HUES48 (cell line): ENCODE results near the gene SPPL2C.

Experiments used
- H3K27ac ChIP-seq: one replicate; pipeline ENCODE4 v1.7.0; 2013; ENCODE audit warnings: low read depth, low read length, inconsistent platforms
- H3K27me3 ChIP-seq: 2 replicates; pipeline ENCODE4 v1.6.1; 2013; ENCODE audit warnings: mild to moderate bottlenecking, low read length; ENCODE audit not compliant: control insufficient read depth, insufficient read depth
- H3K36me3 ChIP-seq: 2 replicates; pipeline ENCODE4 v1.6.1; 2013; ENCODE audit warnings: low read length; ENCODE audit not compliant: control insufficient read depth, insufficient read depth
- H3K4me1 ChIP-seq: 2 replicates; pipeline ENCODE4 v1.6.1; 2013; ENCODE audit warnings: mild to moderate bottlenecking, low read length; ENCODE audit not compliant: control insufficient read depth, insufficient read depth
- H3K4me3 ChIP-seq: 2 replicates; pipeline ENCODE4 v1.5.1; 2013; ENCODE audit warnings: mild to moderate bottlenecking, low read depth, low read length
- H3K9ac ChIP-seq: 2 replicates; pipeline ENCODE4 v1.6.1; 2013; ENCODE audit warnings: mild to moderate bottlenecking, low read depth, low read length, moderate library complexity
- H3K9me3 ChIP-seq: 2 replicates; pipeline ENCODE4 v1.6.1; 2013; ENCODE audit warnings: low read length; ENCODE audit not compliant: control insufficient read depth, insufficient read depth

The SPPL2C gene

GRCh38 chr17:45833920-45834319, 10.8 kb upstream of the SPPL2C start:
- H3K9ac ChIP-seq: no peak overlapping the region
- no peaks in the 10 kb centered on the region for H3K9me3 ChIP-seq
- H3K4me3 ChIP-seq: no peak overlapping the region
- H3K27me3 ChIP-seq: no peaks in the 10 kb centered on the region
- H3K27ac ChIP-seq: no peak overlapping the region
- H3K36me3 ChIP-seq: no peaks in the 10 kb centered on the region
- H3K4me1 ChIP-seq: no peaks in the 10 kb centered on the region

- H3K36me3 ChIP-seq: no peaks in the 10 kb centered on the region
- H3K9ac ChIP-seq: no peak overlapping the region
- no peaks in the 10 kb centered on the region for H3K4me1 ChIP-seq
- H3K9me3 ChIP-seq: no peaks in the 10 kb centered on the region
- H3K27me3 ChIP-seq: no peaks in the 10 kb centered on the region
- no peak overlapping the region for H3K4me3 ChIP-seq
- no peak overlapping the region for H3K27ac ChIP-seq
These were observed 9.9 kb upstream of the SPPL2C start for GRCh38 chr17:45834471-45835396.

GRCh38 chr17:45835481-45835880, 9.2 kb upstream of the SPPL2C start:
- Histone ChIP-seq H3K36me3 (no peaks in the 10 kb centered on the region), H3K4me1 (no peaks in the 10 kb centered on the region), H3K4me3 (no peak overlapping the region), H3K27me3 (no peaks in the 10 kb centered on the region), H3K9me3 (no peaks in the 10 kb centered on the region), H3K27ac (no peak overlapping the region), H3K9ac (no peak overlapping the region)

GRCh38 chr17:45836047-45837044, 8.3 kb upstream of the SPPL2C start:
- Histone ChIP-seq H3K9ac (no peak overlapping the region), H3K4me3 (no peak overlapping the region), H3K27ac (no peak overlapping the region), H3K27me3 (no peaks in the 10 kb centered on the region), H3K36me3 (no peaks in the 10 kb centered on the region), H3K4me1 (no peaks in the 10 kb centered on the region), H3K9me3 (no peaks in the 10 kb centered on the region)

- Histone ChIP-seq H3K27me3 (no peaks in the 10 kb centered on the region), H3K27ac (no peak overlapping the region), H3K4me1 (no peaks in the 10 kb centered on the region), H3K9me3 (no peaks in the 10 kb centered on the region), H3K4me3 (no peak overlapping the region), H3K36me3 (no peaks in the 10 kb centered on the region), H3K9ac (no peak overlapping the region)
These were observed 7.5 kb upstream of the SPPL2C start for GRCh38 chr17:45837187-45837586.

- Histone ChIP-seq H3K27me3 (no peaks in the 10 kb centered on the region), H3K36me3 (no peaks in the 10 kb centered on the region), H3K4me3 (no peak overlapping the region), H3K4me1 (no peaks in the 10 kb centered on the region), H3K9me3 (no peaks in the 10 kb centered on the region), H3K9ac (no peak overlapping the region), H3K27ac (no peak overlapping the region)
These were observed 7.1 kb upstream of the SPPL2C start for GRCh38 chr17:45837603-45838002.

- Histone ChIP-seq H3K9me3 (no peaks in the 10 kb centered on the region), H3K9ac (no peak overlapping the region), H3K36me3 (no peaks in the 10 kb centered on the region), H3K4me1 (no peaks in the 10 kb centered on the region), H3K27ac (no peak overlapping the region), H3K4me3 (no peak overlapping the region), H3K27me3 (no peaks in the 10 kb centered on the region)
These were observed 5.9 kb upstream of the SPPL2C start for GRCh38 chr17:45838751-45839295.

- H3K27ac ChIP-seq: no peak overlapping the region
- no peaks in the 10 kb centered on the region for H3K27me3 ChIP-seq
- no peak overlapping the region for H3K4me3 ChIP-seq
- H3K4me1 ChIP-seq: no peaks in the 10 kb centered on the region
- no peak overlapping the region for H3K9ac ChIP-seq
- no peaks in the 10 kb centered on the region for H3K36me3 ChIP-seq
- no peaks in the 10 kb centered on the region for H3K9me3 ChIP-seq
These were observed 5.2 kb upstream of the SPPL2C start for GRCh38 chr17:45839442-45839841.

GRCh38 chr17:45841186-45841585, 3.5 kb upstream of the SPPL2C start:
- Histone ChIP-seq H3K27ac (no peak overlapping the region), H3K9me3 (no peaks in the 10 kb centered on the region), H3K27me3 (no peaks in the 10 kb centered on the region), H3K4me1 (no peaks in the 10 kb centered on the region), H3K9ac (no peak overlapping the region), H3K36me3 (no peaks in the 10 kb centered on the region), H3K4me3 (no peak overlapping the region)

GRCh38 chr17:45841883-45842525, 2.7 kb upstream of the SPPL2C start:
- Histone ChIP-seq H3K27me3 (no peaks in the 10 kb centered on the region), H3K36me3 (no peaks in the 10 kb centered on the region), H3K4me1 (no peaks in the 10 kb centered on the region), H3K4me3 (no peak overlapping the region), H3K9ac (no peak overlapping the region), H3K27ac (no peak overlapping the region), H3K9me3 (no peaks in the 10 kb centered on the region)
